ENCODE data around the gene NOS3.
"Not testable (repeated sequence)": the region's sequence is repeated elsewhere in the genome, so short reads cannot be mapped to it uniquely, and the experiment has no call there.

NOS3 gene

GRCh38 chr7:151005566-151005965 lies 14.7 kb downstream of the NOS3 start:
- no peak for DNase-seq

GRCh38 chr7:151006590-151007300 lies 15.9 kb downstream of the NOS3 start:
- DNase-seq: no peak

- no peak for DNase-seq
These were observed 16.7 kb downstream of the NOS3 start for GRCh38 chr7:151007469-151007898.

GRCh38 chr7:151008143-151008510 lies 17.3 kb downstream of the NOS3 start:
- peak in 1 of 2 experiments; percentile 39 for DNase-seq

GRCh38 chr7:151008511-151009323 lies 17.9 kb downstream of the NOS3 start:
- peak; percentile 89 to 92 for DNase-seq

DNA sequence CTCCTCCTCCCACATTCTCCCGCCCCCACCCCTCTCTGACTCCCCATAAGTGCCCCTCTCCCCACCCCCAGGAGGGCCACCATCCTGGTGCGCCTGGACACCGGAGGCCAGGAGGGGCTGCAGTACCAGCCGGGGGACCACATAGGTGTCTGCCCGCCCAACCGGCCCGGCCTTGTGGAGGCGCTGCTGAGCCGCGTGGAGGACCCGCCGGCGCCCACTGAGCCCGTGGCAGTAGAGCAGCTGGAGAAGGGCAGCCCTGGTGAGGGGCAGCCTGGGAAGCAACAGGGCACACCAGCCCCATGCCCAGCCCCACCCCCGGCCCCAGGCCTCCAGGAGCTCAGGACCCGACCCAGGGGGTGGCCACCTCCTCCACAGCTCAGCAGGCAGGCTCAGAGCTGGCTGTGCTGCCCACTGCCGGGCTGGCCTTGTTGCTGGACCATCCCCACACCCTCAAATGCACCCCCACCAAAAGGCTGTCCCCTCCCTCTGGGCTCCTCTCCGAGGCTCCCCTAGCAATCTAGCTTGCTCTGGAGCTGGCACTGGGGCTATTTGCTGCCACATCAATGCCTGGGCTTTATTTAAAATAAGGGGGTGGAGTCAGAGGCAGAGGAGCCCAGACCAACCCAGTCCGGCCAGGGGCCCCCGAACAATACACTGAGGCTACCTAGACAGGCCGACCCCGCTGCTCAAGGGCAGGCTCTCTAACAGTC lies 18.7 kb downstream of the NOS3 start:
- peak in 1 of 2 experiments; percentile 44 for DNase-seq

DNA sequence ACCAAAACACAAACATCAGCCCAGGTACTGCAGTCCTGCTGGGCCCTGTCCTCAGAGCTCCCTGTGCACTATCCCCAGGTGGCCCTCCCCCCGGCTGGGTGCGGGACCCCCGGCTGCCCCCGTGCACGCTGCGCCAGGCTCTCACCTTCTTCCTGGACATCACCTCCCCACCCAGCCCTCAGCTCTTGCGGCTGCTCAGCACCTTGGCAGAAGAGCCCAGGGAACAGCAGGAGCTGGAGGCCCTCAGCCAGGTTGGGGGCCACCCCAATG lies 19.2 kb downstream of the NOS3 start:
- no peak for DNase-seq

DNA sequence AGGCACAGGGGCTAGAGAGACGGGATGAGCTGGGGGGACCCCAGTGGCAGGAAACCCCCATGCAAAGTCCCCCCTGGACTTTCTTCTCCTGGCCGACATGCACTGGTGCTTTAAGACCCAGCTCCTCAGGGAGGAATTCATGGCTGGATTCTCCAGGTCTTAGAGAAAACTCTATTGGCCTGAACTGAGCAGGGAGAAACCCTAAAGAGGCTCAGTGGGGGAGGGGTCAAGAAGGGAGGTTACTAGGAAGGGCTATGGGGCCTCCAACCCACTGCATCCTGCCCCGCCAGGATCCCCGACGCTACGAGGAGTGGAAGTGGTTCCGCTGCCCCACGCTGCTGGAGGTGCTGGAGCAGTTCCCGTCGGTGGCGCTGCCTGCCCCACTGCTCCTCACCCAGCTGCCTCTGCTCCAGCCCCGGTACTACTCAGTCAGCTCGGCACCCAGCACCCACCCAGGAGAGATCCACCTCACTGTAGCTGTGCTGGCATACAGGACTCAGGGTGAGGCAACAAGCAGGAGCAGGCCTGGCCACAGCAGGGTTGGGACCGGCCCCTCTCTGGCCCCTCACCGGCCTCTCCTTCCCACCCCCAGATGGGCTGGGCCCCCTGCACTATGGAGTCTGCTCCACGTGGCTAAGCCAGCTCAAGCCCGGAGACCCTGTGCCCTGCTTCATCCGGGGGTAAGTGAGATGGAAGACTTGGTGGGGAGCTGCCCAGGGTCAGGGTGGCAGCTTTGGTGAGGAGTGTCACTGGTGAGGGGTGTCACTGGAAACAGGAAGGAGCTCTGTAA lies 19.7 kb downstream of the NOS3 start:
- DNase-seq: peak; percentile 51 to 61

GRCh38 chr7:151011097-151011409 lies 20.2 kb downstream of the NOS3 start:
- no peak for DNase-seq

- DNase-seq: not testable (repeated sequence)
These were observed 20.8 kb downstream of the NOS3 start for GRCh38 chr7:151011616-151012015.

DNA sequence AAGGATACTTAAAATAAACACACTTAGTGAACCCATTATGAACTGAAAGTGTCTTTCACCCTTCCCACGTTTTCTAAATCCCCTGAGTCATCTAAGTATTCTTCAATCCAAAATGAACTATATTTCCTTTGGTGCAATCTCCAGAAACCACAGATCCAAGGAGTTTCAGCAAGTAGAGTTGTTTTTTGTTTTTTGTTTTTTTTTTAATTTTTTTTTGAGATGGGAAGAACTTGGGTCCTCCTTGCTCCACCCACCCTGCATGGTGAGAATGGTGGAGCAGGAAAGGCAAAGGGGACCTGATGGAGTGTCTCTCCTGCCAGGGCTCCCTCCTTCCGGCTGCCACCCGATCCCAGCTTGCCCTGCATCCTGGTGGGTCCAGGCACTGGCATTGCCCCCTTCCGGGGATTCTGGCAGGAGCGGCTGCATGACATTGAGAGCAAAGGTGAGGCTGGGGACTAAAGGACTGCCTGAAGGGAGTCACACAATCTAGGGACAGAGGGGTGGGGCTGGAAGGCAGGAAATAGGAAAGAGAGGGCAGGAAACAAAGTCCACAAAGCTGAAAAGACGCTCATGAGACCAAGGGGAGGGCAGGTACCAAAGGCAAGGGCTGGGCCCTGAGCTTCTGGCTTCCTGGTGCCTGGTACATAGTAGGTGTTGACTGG lies 21.3 kb downstream of the NOS3 start:
- no peak for DNase-seq

DNA sequence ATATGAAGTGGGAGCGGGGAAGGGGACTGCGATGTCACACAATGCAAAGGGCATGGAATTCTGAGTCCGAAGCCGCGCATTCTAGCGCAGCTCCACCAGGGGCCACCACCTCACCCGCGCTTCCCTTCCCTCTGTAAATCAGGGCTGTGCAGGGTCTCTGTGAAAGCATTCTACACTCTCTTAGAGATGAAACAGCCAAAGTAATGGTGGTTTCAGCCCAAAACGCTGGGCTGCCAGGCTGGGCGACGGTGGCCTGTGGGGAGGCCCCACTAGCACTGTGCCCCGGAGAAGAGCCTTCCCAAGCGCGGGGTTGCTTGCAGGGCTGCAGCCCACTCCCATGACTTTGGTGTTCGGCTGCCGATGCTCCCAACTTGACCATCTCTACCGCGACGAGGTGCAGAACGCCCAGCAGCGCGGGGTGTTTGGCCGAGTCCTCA lies 22.1 kb downstream of the NOS3 start:
- no peak for DNase-seq

DNA sequence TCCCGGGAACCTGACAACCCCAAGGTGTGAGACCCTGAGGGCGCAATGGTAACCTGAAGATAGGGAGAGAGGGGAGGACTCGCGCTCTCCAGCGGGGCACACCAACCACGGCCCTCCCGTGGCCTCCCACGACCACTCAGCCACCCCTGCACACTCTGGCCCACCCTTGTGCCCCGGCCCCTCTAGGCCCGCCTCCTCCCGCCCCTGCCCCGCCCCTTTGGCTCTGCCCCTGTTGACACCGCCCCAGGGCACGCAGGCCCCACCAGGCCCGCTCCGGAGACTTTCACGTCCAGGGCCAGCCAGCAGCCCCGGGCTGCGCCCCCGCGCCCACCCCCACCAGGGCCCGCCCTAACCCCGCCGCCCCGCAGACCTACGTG lies 22.5 kb downstream of the NOS3 start:
- no peak for DNase-seq

DNA sequence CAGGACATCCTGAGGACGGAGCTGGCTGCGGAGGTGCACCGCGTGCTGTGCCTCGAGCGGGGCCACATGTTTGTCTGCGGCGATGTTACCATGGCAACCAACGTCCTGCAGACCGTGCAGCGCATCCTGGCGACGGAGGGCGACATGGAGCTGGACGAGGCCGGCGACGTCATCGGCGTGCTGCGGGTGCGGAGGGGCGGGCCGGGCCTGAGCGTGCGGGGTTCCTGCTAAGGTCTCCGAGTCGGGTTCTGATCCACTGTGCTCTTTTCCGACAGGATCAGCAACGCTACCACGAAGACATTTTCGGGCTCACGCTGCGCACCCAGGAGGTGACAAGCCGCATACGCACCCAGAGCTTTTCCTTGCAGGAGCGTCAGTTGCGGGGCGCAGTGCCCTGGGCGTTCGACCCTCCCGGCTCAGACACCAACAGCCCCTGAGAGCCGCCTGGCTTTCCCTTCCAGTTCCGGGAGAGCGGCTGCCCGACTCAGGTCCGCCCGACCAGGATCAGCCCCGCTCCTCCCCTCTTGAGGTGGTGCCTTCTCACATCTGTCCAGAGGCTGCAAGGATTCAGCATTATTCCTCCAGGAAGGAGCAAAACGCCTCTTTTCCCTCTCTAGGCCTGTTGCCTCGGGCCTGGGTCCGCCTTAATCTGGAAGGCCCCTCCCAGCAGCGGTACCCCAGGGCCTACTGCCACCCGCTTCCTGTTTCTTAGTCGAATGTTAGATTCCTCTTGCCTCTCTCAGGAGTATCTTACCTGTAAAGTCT lies 23.1 kb downstream of the NOS3 start:
- DNase-seq: peak; percentile 83 to 87

DNA sequence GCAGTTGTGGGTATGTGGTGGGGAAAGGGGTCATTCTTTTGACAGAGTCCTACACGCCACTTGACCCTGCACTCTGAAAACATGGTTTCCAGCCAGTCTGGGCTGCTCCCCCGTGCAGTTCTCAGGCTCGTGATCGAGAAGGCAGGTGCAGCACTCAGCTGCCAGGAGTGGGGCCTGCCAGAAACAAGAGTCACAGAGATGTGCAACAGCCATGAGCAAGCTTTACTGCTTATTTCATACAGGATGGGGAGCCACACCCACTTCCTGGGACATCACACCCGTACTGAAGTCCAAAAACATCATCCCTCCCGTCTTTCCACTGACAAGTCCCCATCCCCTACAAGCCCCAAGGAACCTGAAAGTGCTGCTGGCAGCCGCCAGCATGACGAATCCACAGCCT lies 24.1 kb downstream of the NOS3 start:
- peak in 1 of 2 experiments; percentile 52 for DNase-seq

DNA sequence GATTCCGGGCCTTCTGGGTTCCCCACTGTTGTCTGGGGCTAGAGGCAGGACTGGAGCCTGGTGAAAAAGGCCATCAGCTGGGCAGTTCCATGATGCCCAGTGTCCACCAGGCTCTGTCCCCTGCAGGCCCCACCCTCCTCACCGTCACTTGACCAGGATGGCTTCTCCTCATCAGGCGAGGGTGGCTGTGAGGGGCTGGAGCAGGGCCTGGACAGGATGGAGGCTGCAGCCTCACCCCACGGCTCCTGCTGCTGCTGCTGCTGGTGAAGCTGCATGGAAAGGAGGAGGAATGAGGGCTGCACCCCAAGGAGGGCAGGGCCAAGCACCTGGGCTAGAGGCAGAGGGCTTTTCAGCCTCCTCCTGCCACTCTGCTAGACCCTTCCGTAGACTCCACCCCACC lies 25.1 kb downstream of the NOS3 start:
- DNase-seq: no peak

DNA sequence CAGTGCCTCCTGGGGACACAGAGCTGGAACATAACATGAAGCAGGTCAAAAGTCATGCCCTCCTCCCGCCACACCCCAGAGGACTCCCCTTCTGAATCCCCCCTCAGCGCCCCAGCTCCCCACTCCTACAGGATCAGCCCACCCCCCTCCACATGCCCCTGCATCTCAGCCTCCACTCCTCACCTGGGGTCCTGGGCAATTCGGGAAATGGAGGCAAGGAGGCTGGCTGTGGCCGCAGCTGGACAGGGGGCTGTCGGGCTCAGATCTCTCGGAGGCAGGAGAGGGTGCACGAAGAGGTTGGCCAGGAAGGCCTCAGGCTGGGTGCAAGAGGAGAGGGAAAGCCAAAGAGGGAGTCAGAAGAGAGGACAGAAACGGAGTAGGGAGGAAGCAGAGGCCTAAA lies 25.7 kb downstream of the NOS3 start:
- DNase-seq: no peak

GRCh38 chr7:151016942-151017341 lies 26.1 kb downstream of the NOS3 start:
- no peak for DNase-seq

DNA sequence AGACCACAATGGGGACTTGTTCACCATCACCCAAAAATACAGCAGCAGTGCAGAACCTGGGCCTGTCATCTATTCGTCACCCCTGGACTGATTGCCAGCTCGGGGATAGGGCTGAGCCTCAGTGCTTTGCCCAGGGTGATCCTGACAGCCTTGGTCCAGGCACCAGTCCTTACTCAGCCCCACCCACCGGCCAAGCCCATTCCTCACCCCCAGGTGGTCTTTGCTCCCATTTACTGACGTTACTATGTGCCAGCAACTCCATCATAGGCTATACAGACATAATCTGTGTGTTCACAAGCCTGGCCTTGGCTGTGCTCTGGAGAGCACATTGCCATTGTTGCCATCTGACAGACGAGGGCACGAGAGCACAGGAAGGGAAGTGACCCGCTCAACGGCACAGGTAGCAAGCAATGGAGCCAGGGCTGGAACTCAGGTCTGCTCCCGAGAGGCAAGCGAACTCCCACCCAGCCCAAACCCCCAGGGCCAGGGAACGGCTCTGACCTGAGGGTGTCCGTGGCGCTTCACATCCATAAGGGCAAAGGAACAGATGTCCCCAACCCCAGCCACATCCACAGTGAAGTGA lies 26.6 kb downstream of the NOS3 start:
- DNase-seq: peak in 1 of 2 experiments; percentile 49

DNA sequence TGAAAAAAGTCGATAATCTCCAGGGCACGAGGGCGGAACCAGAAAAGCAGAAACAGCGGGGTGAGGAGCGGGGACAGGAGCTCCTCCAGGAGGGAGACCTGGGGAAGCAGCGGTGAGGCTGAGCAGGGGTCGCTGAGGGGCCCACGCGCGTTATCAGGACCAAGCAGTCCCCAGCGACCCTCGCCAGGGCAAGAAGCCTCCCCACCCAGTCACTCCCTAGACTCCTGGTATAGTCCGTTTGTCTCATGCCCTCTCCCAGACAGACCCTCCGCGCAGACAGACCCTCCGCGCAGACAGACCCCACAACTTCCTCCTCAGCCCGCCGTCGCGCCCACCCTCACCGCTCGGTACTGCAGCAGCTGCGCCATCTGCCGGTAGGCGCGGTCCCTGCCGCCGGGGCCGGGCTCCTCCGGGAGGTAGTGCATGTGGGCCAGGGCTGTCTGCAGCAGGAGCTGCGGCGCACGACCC lies 27.2 kb downstream of the NOS3 start:
- DNase-seq: peak; percentile 91 to 92

DNA sequence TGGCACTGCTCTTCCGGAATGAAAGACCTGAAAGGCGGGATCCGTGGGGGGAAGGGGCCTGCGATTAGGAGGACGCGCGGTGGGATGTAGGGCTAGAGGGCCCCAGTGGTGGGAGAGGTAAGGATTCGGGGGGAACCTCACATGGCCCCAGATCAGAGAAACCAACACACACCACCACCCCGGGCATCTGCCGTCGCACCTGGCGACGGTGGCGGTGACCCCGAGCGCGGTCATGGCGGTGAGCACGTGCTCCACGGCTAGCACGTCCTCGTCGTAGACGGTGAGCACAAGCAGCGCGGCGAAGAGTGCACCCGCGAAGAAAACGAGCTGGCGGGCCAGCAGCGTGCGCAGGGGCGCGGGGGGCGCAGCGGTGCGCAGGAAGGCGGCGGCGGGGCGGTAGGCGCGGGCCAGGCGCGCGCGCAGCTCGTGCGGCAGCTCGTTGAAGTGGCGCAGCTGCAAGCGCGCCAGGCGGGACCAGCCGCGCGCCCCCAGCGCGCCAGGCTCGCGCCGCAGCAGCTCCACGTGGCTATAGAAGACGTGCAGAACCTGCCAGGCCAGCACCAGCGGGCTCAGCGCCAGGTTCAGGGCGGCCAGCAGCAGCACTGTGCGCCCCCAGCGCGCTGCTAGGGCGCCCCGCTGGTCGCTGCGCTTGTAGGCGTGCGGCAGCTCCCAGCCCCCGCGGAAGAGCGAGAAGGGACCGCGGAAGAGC lies 27.8 kb downstream of the NOS3 start:
- peak; percentile 61 to 71 for DNase-seq
